Measurements from ENCODE around the gene PP2D1. TPM values are rescaled to one million over a fixed set of nuclear protein-coding genes. Genes with fewer than 3 reads are reported as not detected.
"Not testable (repeated sequence)": the region's sequence is repeated elsewhere in the genome, so short reads cannot be mapped to it uniquely, and the experiment has no call there.

The PP2D1 gene
- total RNA-seq, 1 donor from 2014 or later, result not detected

DNA sequence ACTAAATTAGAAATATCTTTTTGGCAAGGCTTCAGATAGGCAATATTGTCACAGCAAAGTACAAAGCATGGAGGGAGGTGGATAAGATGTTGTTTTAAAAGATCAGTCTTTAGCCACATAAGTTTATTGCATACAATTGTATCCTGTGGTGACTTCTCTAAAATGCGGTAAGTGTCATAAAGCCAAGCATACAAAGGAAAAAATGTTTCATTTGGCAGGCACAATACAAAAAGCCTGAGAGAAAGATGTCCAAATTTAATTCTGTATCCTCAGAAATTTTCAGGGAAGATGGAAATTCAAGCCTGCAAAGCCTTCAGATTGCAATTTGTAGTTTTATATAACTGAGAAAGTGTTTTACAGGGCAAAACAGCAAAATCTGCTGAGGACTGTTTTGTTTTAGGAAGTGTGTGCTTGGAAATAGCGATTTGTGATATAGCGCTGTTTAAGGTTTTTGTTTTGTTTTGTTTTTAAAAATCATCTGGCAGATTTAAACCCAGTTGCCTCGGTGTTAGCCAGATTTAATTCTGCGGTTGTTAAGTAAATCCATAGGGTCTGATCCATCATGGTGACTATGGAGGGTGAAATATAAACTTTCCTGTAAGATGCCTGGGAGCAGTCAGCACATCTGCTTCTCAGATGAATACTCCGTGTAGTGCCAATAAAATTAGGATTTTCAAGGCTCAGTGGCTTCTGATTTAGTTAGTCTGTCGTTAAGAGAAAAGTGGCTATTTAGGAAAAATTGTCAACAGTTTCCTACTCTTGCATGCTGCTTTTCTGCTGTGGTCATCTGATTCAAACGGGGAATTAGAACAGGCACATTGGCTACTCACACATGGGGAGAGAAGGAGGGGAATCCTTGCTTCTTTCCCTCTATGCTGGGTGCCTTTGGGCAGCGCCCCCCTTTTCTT, 36.2 kb upstream of the PP2D1 start:
- no peak for DNase-seq (ENCODE audit: extremely low spot score, unreplicated experiment)
- no peaks in the 10 kb centered on the region for H3K36me3 Mint-ChIP-seq
- TF ChIP-seq, protein P1, sequence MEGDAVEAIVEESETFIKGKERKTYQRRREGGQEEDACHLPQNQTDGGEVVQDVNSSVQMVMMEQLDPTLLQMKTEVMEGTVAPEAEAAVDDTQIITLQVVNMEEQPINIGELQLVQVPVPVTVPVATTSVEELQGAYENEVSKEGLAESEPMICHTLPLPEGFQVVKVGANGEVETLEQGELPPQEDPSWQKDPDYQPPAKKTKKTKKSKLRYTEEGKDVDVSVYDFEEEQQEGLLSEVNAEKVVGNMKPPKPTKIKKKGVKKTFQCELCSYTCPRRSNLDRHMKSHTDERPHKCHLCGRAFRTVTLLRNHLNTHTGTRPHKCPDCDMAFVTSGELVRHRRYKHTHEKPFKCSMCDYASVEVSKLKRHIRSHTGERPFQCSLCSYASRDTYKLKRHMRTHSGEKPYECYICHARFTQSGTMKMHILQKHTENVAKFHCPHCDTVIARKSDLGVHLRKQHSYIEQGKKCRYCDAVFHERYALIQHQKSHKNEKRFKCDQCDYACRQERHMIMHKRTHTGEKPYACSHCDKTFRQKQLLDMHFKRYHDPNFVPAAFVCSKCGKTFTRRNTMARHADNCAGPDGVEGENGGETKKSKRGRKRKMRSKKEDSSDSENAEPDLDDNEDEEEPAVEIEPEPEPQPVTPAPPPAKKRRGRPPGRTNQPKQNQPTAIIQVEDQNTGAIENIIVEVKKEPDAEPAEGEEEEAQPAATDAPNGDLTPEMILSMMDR (conservative IDR thresholded peaks at IDR 0.05), result no peak
- peaks cover 10% of the 10 kb centered on the region for H3K9me3 Mint-ChIP-seq
- H3K27ac Mint-ChIP-seq, result no peak overlapping the region
- no peaks in the 10 kb centered on the region for H3K27me3 Mint-ChIP-seq
- no peak overlapping the region for H3K4me3 Mint-ChIP-seq
- H3K4me1 Mint-ChIP-seq (ENCODE audit: unreplicated experiment), result peaks cover 32% of the 10 kb centered on the region

- Mint-ChIP-seq H3K9me3 (peaks cover 10% of the 10 kb centered on the region), H3K4me1 (ENCODE audit: unreplicated experiment) (peaks cover 35% of the 10 kb centered on the region), H3K27ac (no peak overlapping the region), H3K4me3 (no peak overlapping the region), H3K27me3 (no peaks in the 10 kb centered on the region), H3K36me3 (no peaks in the 10 kb centered on the region)
- TF ChIP-seq, protein P1 (conservative IDR thresholded peaks at IDR 0.05), result no peak
- no peak for DNase-seq (ENCODE audit: extremely low spot score, unreplicated experiment)
Observed at GRCh38 chr3:20047341-20047779, 35.3 kb upstream of the PP2D1 start.

GRCh38 chr3:20046556-20046955, 34.5 kb upstream of the PP2D1 start:
- Mint-ChIP-seq H3K36me3 (no peaks in the 10 kb centered on the region), H3K4me3 (no peak overlapping the region), H3K4me1 (ENCODE audit: unreplicated experiment) (peaks cover 43% of the 10 kb centered on the region), H3K27me3 (no peaks in the 10 kb centered on the region), H3K9me3 (peaks cover 10% of the 10 kb centered on the region), H3K27ac (no peak overlapping the region)
- DNase-seq (ENCODE audit: extremely low spot score, unreplicated experiment), result no peak
- TF ChIP-seq, protein P1 (conservative IDR thresholded peaks at IDR 0.05), result no peak

DNA sequence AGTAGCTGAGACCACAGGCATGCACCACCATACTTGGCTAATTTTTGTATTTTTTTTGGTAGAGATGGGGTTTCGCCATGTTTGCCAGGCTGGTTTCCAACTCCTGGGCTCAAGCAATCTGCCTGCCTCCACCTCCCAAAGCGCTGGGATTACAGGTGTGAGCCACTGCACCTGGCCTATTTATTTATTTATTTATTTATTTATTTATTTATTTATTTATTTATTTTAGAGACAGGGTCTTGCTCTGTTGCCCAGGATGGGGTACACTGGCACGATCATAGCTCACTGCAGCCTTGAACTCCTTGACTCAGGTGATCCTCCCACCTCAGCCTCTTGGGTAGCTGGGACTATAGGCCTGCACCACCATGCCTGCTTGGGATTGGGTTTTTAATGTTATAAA, 33.1 kb upstream of the PP2D1 start:
- H3K9me3 Mint-ChIP-seq; H3K27ac Mint-ChIP-seq; DNase-seq (ENCODE audit: extremely low spot score, unreplicated experiment); H3K4me3 Mint-ChIP-seq; H3K27me3 Mint-ChIP-seq; H3K36me3 Mint-ChIP-seq: not testable (repeated sequence)
- peaks cover 38% of the 10 kb centered on the region for H3K4me1 Mint-ChIP-seq (ENCODE audit: unreplicated experiment)

DNA sequence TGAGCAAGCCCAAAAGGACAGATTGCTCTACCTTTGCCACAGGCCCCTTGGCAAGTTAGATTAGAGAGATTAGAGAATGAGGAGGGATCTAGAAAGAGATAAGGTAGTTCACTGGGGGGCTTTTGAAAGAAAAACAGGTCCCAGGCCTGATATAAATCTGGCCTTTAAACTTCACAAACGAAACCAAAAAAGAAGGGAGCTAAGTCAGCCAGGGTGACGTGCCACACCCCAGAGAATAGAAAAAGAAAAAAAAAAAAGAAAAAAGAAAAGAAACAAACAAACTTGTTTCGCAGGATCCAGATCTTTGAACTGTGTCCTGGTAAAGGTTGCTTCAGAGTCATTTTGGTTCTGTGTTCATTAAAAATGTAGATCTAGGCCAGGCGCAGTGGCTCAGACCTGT, 31.8 kb upstream of the PP2D1 start:
- DNase-seq (ENCODE audit: extremely low spot score, unreplicated experiment), result no peak
- Mint-ChIP-seq H3K27ac (peak overlapping the region; percentile 91), H3K4me3 (peak overlapping the region; percentile 67)

DNA sequence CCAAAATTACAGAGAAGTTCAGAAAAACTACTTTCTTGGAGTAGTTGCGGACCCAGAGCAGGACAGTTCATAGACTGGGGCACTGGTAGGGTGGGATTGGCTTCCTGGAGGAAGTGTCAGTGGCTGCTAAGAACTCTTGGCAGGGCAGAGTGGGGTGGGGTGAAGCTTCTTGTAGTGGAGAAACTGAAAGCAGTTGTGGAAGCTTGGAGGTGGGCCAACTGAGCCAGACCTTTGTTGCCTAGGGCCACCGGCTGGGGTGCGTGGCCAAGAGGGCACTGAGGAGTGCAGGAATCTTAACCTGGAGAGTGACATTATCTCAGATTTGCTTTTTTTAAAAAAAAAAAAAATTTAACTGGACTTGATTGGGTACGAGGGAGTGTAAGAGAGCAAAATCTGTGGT, 31.3 kb upstream of the PP2D1 start:
- no peaks in the 10 kb centered on the region for H3K27me3 Mint-ChIP-seq
- TF ChIP-seq, protein P1 (conservative IDR thresholded peaks at IDR 0.05), result no peak
- peaks cover 40% of the 10 kb centered on the region for H3K4me1 Mint-ChIP-seq (ENCODE audit: unreplicated experiment)
- no peaks in the 10 kb centered on the region for H3K36me3 Mint-ChIP-seq
- DNase-seq (ENCODE audit: extremely low spot score, unreplicated experiment), result no peak
- H3K27ac Mint-ChIP-seq, result peak overlapping the region; percentile 91
- H3K4me3 Mint-ChIP-seq, result peak overlapping the region; percentile 67
- no peaks in the 10 kb centered on the region for H3K9me3 Mint-ChIP-seq

More for the DNA sequence above, 31.8 kb upstream of the PP2D1 start:
- TF ChIP-seq, protein P1 (conservative IDR thresholded peaks at IDR 0.05), result no peak
- peaks cover 38% of the 10 kb centered on the region for H3K4me1 Mint-ChIP-seq (ENCODE audit: unreplicated experiment)
- no peaks in the 10 kb centered on the region for H3K36me3 Mint-ChIP-seq
- H3K9me3 Mint-ChIP-seq, result no peaks in the 10 kb centered on the region
- H3K27me3 Mint-ChIP-seq, result no peaks in the 10 kb centered on the region
